GM23248 (cell line): ENCODE measurements around the gene ZNF460.

Source experiments
- EZH2 ChIP-seq: fragments of 200-600 bp; sonication (generic); IDR thresholded peaks from 2 replicates; pipeline ENCODE4 v1.6.1; 2018; ENCODE audit warnings: antibody characterized with exemption, mild to moderate bottlenecking; ENCODE audit not compliant: insufficient read depth, poor library complexity, severe bottlenecking
- EZH2phosphoT487 ChIP-seq: fragments of 200-600 bp; sonication (generic); IDR thresholded peaks from 2 replicates; pipeline ENCODE4 v1.6.1; 2018; ENCODE audit warnings: antibody characterized with exemption, moderate library complexity, mild to moderate bottlenecking, low read depth; ENCODE audit not compliant: insufficient read depth

GRCh38 chr19:57320180-57321084 is 40.1 kb downstream of the ZNF460 start, which contains the start of gene ZNF543:
- no peak for TF ChIP-seq EZH2
- no peak for TF ChIP-seq EZH2phosphoT487
